Measurements from ENCODE around the gene SPANXC. TPM values are rescaled to one million over a fixed set of nuclear protein-coding genes. Genes with fewer than 3 reads are reported as not detected.
A peak's percentile ranks its signal among the peaks of the same experiment; 100 is the strongest.
"Not testable (repeated sequence)": the region's sequence is repeated elsewhere in the genome, so short reads cannot be mapped to it uniquely, and the experiment has no call there.

Gene SPANXC
- total RNA-seq (ENCODE audit: insufficient read depth, low replicate concordance), result not detected

- not testable (repeated sequence) for DNase-seq (ENCODE audit: low spot score)
These were observed at the start of gene SPANXC for GRCh38 chrX:141242417-141242816. SPANXC (minus strand) TSS chrX:141242517; CDS start chrX:141242457, 60 bp downstream.

- DNase-seq (ENCODE audit: low spot score), result no peak
These were observed 37.2 kb upstream of the SPANXC start for GRCh38 chrX:141279476-141279875.

- DNase-seq (ENCODE audit: low spot score), result no peak
These were observed 36.0 kb upstream of the SPANXC start for GRCh38 chrX:141278306-141278705.

DNA sequence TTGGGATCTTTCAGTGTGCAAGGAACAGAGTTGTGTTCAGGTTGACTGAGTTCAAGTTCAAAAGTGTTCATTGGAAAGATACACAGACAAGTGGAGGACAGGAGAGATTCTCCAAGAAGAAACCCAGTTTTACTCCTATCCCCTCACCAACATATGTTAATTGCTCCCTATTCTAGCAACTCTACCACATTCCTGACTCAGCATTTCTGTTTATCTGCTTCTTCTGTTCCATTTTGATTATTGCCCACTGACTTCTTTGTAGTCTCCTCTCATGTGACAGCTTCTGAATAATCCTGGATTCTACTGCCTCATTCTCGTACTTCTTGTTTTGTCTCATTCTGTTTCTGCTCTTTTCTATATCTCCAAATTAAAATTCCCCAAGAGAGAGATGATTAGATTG lies 15.8 kb upstream of the SPANXC start:
- DNase-seq (ENCODE audit: low spot score), result no peak

DNA sequence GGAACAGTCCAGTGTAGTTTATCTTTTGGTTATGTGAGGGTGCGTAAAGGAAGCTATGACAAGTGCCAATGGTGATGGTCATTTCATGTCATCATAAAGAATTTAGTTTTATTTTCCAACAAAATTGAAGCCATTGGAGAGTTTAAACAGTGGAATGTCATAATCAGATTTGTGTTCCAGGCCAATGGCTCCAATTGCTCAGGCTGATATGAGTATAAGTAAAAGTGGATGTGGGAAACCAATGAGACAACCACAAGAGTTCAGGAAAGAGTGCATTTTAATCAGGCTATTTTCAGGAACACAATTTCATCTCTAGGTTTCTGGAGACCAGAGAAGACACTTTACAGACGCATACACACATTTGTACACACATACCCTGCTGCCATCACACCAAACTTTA lies 20.7 kb downstream of the SPANXC start:
- DNase-seq (ENCODE audit: low spot score), result no peak

GRCh38 chrX:141220342-141221008 lies 21.8 kb downstream of the SPANXC start:
- peak; percentile 1 for DNase-seq (ENCODE audit: low spot score)

DNA sequence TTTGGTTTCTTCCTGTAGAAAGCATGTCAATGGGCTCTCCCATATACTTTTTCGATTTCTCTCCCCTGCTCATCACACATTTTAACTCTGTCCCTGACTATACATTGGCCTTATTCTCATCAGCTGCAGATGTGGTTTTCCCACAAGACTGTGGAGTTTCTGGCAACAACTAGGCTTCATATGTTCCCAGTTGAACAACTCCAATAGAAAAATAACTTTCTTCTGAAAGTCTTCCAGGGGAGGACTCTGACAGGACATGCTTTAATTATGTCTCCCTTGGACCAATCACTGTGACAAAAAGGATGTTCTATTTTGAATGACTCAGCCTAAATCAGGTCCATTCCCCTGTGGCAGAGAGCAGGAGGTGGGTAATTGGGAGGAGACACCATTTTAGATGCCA lies 28.1 kb downstream of the SPANXC start:
- DNase-seq (ENCODE audit: low spot score), result no peak

DNA sequence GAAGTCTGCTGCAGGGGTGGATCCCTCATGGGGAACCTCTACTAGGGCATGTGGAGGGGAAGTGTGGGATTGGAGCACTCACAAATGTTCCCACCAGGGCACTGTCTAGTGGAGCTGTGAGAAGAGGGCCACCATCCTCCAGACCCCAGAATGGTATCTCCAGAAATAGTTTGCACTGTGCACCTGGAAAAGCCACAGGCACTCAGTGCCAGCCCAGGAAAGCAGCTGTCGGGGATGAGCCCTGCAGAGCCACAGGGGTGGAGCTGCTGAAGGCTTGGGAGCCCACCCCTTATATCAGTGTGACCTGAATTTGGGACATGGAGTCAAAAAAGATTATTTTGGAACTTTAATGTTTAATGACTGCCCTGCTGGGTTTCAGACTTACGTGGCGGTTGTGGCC lies 40.4 kb downstream of the SPANXC start:
- no peak for DNase-seq (ENCODE audit: low spot score)

Other genes with a start within 250 kb of the SPANXC start
- not detected for gene SPANXB1, start 239.9 kb downstream of the SPANXC start, total RNA-seq (ENCODE audit: insufficient read depth, low replicate concordance)
- 1.2 TPM for gene LDOC1, start 65.4 kb downstream of the SPANXC start, total RNA-seq (ENCODE audit: insufficient read depth, low replicate concordance)

Data from umbilical cord (tissue), 2 donors.